A673 (cell line): ENCODE measurements around the gene DPP7. TPM values are rescaled to one million over a fixed set of nuclear protein-coding genes. Genes with fewer than 3 reads are reported as not detected.

Experiments
- BruUV-seq: library from RNA; stranded (reverse); fragments of 400-500 nt; replicated peaks from 2 replicates; lab custom pipeline; 2021; lab: Mats Ljungman, UMichigan
- CTCF ChIA-PET: fragments of 300-600 bp; sonication (Branson Sonifier 250); formaldehyde crosslinking; loops from one replicate; lab custom pipeline; 2022; ENCODE audit warnings: antibody characterized with exemption; lab: Charles Lee
- POLR2A ChIA-PET: fragments of 300-600 bp; sonication (Branson Sonifier 250); formaldehyde crosslinking; loops from one replicate; lab custom pipeline; 2022; ENCODE audit warnings: antibody characterized with exemption; ENCODE audit not compliant: low non-redundant PET; lab: Charles Lee
- DNase-seq: peaks from one replicate; pipeline ENCODE4 v3.0.0-alpha.2; 2015; ENCODE audit warnings: low spot score
- H3K27ac ChIP-seq: fragments of 200-600 bp; sonication (generic); 2 replicates; pipeline ENCODE4 v1.5.1; 2016; ENCODE audit warnings: mixed run types, low read depth, mild to moderate bottlenecking, mixed read lengths, antibody characterized with exemption, low read length; ENCODE audit not compliant: poor library complexity, severe bottlenecking
- H3K27me3 ChIP-seq: fragments of 200-600 bp; sonication (generic); replicated peaks from 2 replicates; pipeline ENCODE4 v1.6.1; 2017; ENCODE audit warnings: mixed run types, low read depth, mild to moderate bottlenecking, mixed read lengths, antibody characterized with exemption, low read length; ENCODE audit not compliant: insufficient read depth, poor library complexity
- H3K36me3 ChIP-seq: fragments of 200-600 bp; sonication (generic); 2 replicates; pipeline ENCODE4 v1.6.1; 2016; ENCODE audit warnings: mixed run types, mild to moderate bottlenecking, mixed read lengths, antibody characterized with exemption, low read length; ENCODE audit not compliant: insufficient read depth, poor library complexity, severe bottlenecking
- H3K4me1 ChIP-seq: fragments of 200-600 bp; sonication (generic); 2 replicates; pipeline ENCODE4 v1.6.1; 2017; ENCODE audit warnings: mixed run types, mild to moderate bottlenecking, mixed read lengths, antibody characterized with exemption, low read length; ENCODE audit not compliant: insufficient read depth, poor library complexity, severe bottlenecking
- H3K4me3 ChIP-seq: fragments of 200-600 bp; sonication (generic); 2 replicates; pipeline ENCODE4 v1.5.1; 2016; ENCODE audit warnings: low read depth, mixed run types, mild to moderate bottlenecking, mixed read lengths, low read length; ENCODE audit not compliant: poor library complexity, severe bottlenecking
- H3K9me3 ChIP-seq: fragments of 200-600 bp; sonication (generic); 2 replicates; pipeline ENCODE4 v1.6.1; 2016; ENCODE audit warnings: mixed run types, low read depth, mild to moderate bottlenecking, mixed read lengths, antibody characterized with exemption, low read length; ENCODE audit not compliant: poor library complexity, severe bottlenecking
- CTCF ChIP-seq: fragments of 300-800, 200-600 bp; sonication (generic); conservative IDR thresholded peaks from 2 replicates; pipeline ENCODE4 v1.5.1; 2017; ENCODE audit warnings: low read depth, mild to moderate bottlenecking, antibody characterized with exemption, low read length, moderate library complexity, mixed read lengths
- EZH2 ChIP-seq: fragments of 200-600 bp; sonication (generic); IDR thresholded peaks from 2 replicates; pipeline ENCODE4 v1.6.1; 2017; ENCODE audit warnings: borderline replicate concordance, low read depth, mild to moderate bottlenecking, mixed read lengths, antibody characterized with exemption, low read length; ENCODE audit not compliant: poor library complexity, severe bottlenecking
- intact Hi-C: fragments of 100-400 bp; cut with micrococcal nuclease; formaldehyde crosslinking; loops from one replicate; pipeline ENCODE4 v1.10.0; 2022; ENCODE audit not compliant: unreplicated experiment
- total RNA-seq: library from RNA; stranded (reverse); gene quantifications from 2 replicates; pipeline ENCODE4 v1.2.3, GENCODE V29; 2021

The DPP7 gene
- total RNA-seq, 1 experiment from 2014 or later, result 120 TPM

GRCh38 chr9:137097761-137098462, 16.6 kb downstream of the DPP7 start:
- intact Hi-C loops, result no loop called here
- Histone ChIP-seq H3K9me3 (peaks cover 10% of the 10 kb centered on the region), H3K4me1 (no peaks in the 10 kb centered on the region), H3K27ac (no peak overlapping the region), H3K4me3 (no peak overlapping the region), H3K27me3 (no peaks in the 10 kb centered on the region), H3K36me3 (peaks cover 35% of the 10 kb centered on the region)
- CTCF ChIA-PET, result no interaction called here
- TF ChIP-seq EZH2 (no peak), CTCF (no peak)
- POLR2A ChIA-PET, result no interaction called here
- no TSS peak for BruUV-seq
- DNase-seq, result no peak

- no peak overlapping the region for H3K27ac ChIP-seq
- H3K4me3 ChIP-seq, result no peak overlapping the region
- H3K9me3 ChIP-seq, result peaks cover 1% of the 10 kb centered on the region
- BruUV-seq, result no TSS peak
- no peak for DNase-seq
- no peak for TF ChIP-seq CTCF
- TF ChIP-seq EZH2, result no peak
- H3K27me3 ChIP-seq, result no peaks in the 10 kb centered on the region
- H3K36me3 ChIP-seq, result peaks cover 25% of the 10 kb centered on the region
- ChIA-PET CTCF (no interaction called here), POLR2A (no interaction called here)
- intact Hi-C loops, result no loop called here
- no peaks in the 10 kb centered on the region for H3K4me1 ChIP-seq
Measured at GRCh38 chr9:137096785-137097546, 17.6 kb downstream of the DPP7 start.

GRCh38 chr9:137095664-137096517, 18.6 kb downstream of the DPP7 start:
- Histone ChIP-seq H3K4me1 (no peaks in the 10 kb centered on the region), H3K27ac (no peak overlapping the region), H3K36me3 (peaks cover 14% of the 10 kb centered on the region), H3K9me3 (no peaks in the 10 kb centered on the region), H3K27me3 (no peaks in the 10 kb centered on the region), H3K4me3 (no peak overlapping the region)
- CTCF ChIA-PET, result no interaction called here
- intact Hi-C loops, result no loop called here
- POLR2A ChIA-PET, result no interaction called here
- no TSS peak for BruUV-seq
- no peak for DNase-seq
- no peak for TF ChIP-seq EZH2
- TF ChIP-seq CTCF, result no peak
